ENCODE results near the gene CREB3L2.

GRCh38 chr7:137886281-137886680, 115.6 kb downstream of the CREB3L2 start:
- TF ChIP-seq NR3C1 (CRISPR knock-in tag; conservative IDR thresholded peaks at IDR 0.05; ENCODE audit: low read depth): no peak
- no peak for TF ChIP-seq CTCF (IDR thresholded peaks at IDR 0.05)
- TF ChIP-seq SP1 (CRISPR knock-in tag; conservative IDR thresholded peaks at IDR 0.05): no peak
- TF ChIP-seq ATF6 (CRISPR knock-in tag; IDR thresholded peaks at IDR 0.05): no peak
